ENCODE results near the gene SCARF1. TPM values are rescaled to one million over a fixed set of nuclear protein-coding genes. Genes with fewer than 3 reads are reported as not detected.

SCARF1 gene
- polyA plus RNA-seq, 3 donors = 5.2 to 23.4 (median 6.3) TPM

- Mint-ChIP-seq H3K27me3 (ENCODE audit: low read depth in 3 of 3) (peaks cover 0 to 1% (median 1%) of the 10 kb centered on the region in 3 donors), H3K36me3 (peaks cover 45 to 51% of the 10 kb centered on the region in 2 donors), H3K4me1 (peaks cover 17% of the 10 kb centered on the region), H3K27ac (peak overlapping the region; percentile 89 to 96 (median 94)), H3K9me3 (peaks cover 0 to 2% (median 0%) of the 10 kb centered on the region in 7 donors), H3K4me3 (peak overlapping the region; percentile 95 to 96)
- Histone ChIP-seq H3K27me3 (ENCODE audit: control insufficient read depth in 2 of 2, insufficient read depth in 2 of 2, low read length in 2 of 2) (no peaks in the 10 kb centered on the region), H3K79me2 (ENCODE audit: insufficient read depth, low read length) (peaks cover 52% of the 10 kb centered on the region), H3K9ac (ENCODE audit: insufficient read depth, low read length, poor library complexity, severe bottlenecking) (peak overlapping the region; percentile 93), H3K4me2 (replicated peaks; ENCODE audit: extremely low read depth, low read length, poor library complexity, severe bottlenecking) (peak overlapping the region; percentile 95), H3K36me3 (replicated peaks in 1 of 2; ENCODE audit: control insufficient read depth in 1 of 2, insufficient read depth in 2 of 2, low read length in 2 of 2) (peaks cover 44 to 51% of the 10 kb centered on the region in 2 donors), H3K27ac (ENCODE audit: low read depth in 1 of 2, low read length in 2 of 2) (peak overlapping the region; percentile 79 to 89), H3K4me3 (replicated peaks in 1 of 3; ENCODE audit: low read depth in 2 of 3, low read length in 3 of 3) (peak overlapping the region; percentile 64 to 99 (median 94)), H4K20me1 (ENCODE audit: insufficient read depth, low read length) (peaks cover 58% of the 10 kb centered on the region), H3K9me3 (replicated peaks in 1 of 2; ENCODE audit: control insufficient read depth in 1 of 2, insufficient read depth in 1 of 2, low read length in 2 of 2) (no peaks in the 10 kb centered on the region), H2AFZ (ENCODE audit: insufficient read depth, low read depth, low read length, poor library complexity, severe bottlenecking) (no peak overlapping the region), H3K4me1 (ENCODE audit: control insufficient read depth in 1 of 2, insufficient read depth in 2 of 2, low read length in 2 of 2) (peaks cover 15 to 18% of the 10 kb centered on the region in 2 donors)
- intact Hi-C loops (cut with micrococcal nuclease) = loop anchor here in 1 of 2 donors (5.0 kb wide), 1 partner anchor 34 kb away; no protein-coding TSS in a partner anchor
- TF ChIP-seq, protein P1, sequence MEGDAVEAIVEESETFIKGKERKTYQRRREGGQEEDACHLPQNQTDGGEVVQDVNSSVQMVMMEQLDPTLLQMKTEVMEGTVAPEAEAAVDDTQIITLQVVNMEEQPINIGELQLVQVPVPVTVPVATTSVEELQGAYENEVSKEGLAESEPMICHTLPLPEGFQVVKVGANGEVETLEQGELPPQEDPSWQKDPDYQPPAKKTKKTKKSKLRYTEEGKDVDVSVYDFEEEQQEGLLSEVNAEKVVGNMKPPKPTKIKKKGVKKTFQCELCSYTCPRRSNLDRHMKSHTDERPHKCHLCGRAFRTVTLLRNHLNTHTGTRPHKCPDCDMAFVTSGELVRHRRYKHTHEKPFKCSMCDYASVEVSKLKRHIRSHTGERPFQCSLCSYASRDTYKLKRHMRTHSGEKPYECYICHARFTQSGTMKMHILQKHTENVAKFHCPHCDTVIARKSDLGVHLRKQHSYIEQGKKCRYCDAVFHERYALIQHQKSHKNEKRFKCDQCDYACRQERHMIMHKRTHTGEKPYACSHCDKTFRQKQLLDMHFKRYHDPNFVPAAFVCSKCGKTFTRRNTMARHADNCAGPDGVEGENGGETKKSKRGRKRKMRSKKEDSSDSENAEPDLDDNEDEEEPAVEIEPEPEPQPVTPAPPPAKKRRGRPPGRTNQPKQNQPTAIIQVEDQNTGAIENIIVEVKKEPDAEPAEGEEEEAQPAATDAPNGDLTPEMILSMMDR (IDR thresholded peaks at IDR 0.05) = no peak
- WGBS (ENCODE audit: insufficient coverage) = 17% methylated on average over 1 of the region's 5 CpGs
- peak; percentile 18 to 47 (median 43) for DNase-seq
Measured at GRCh38 chr17:1683459-1683858, 37.9 kb upstream of the SCARF1 start.

GRCh38 chr17:1676401-1676800 lies 30.9 kb upstream of the SCARF1 start:
- Histone ChIP-seq H3K4me2 (replicated peaks; ENCODE audit: extremely low read depth, low read length, poor library complexity, severe bottlenecking) (no peak overlapping the region), H3K9me3 (replicated peaks in 1 of 2; ENCODE audit: control insufficient read depth in 1 of 2, insufficient read depth in 1 of 2, low read length in 2 of 2) (no peaks in the 10 kb centered on the region), H3K27me3 (ENCODE audit: control insufficient read depth in 2 of 2, insufficient read depth in 2 of 2, low read length in 2 of 2) (no peaks in the 10 kb centered on the region), H3K4me1 (ENCODE audit: control insufficient read depth in 1 of 2, insufficient read depth in 2 of 2, low read length in 2 of 2) (no peaks in the 10 kb centered on the region), H4K20me1 (ENCODE audit: insufficient read depth, low read length) (peaks cover 91% of the 10 kb centered on the region), H3K9ac (ENCODE audit: insufficient read depth, low read length, poor library complexity, severe bottlenecking) (no peak overlapping the region), H3K36me3 (replicated peaks in 1 of 2; ENCODE audit: control insufficient read depth in 1 of 2, insufficient read depth in 2 of 2, low read length in 2 of 2) (peaks cover 97 to 99% of the 10 kb centered on the region in 2 donors), H3K4me3 (replicated peaks in 1 of 3; ENCODE audit: low read depth in 2 of 3, low read length in 3 of 3) (no peak overlapping the region), H3K27ac (ENCODE audit: low read depth in 1 of 2, low read length in 2 of 2) (no peak overlapping the region), H2AFZ (ENCODE audit: insufficient read depth, low read depth, low read length, poor library complexity, severe bottlenecking) (no peak overlapping the region), H3K79me2 (ENCODE audit: insufficient read depth, low read length) (peaks cover 21% of the 10 kb centered on the region)
- peak overlapping the region in 3 of 7 donors; percentile 28 to 57 (median 54) for H3K27ac Mint-ChIP-seq
- H3K4me3 Mint-ChIP-seq = no peak overlapping the region
- peaks cover 94 to 98% of the 10 kb centered on the region in 2 donors for H3K36me3 Mint-ChIP-seq
- H3K9me3 Mint-ChIP-seq = peaks cover 0 to 2% (median 0%) of the 10 kb centered on the region in 7 donors
- WGBS (ENCODE audit: insufficient coverage) = 98% methylated on average over 12 of the region's 13 CpGs
- TF ChIP-seq, protein P1 (IDR thresholded peaks at IDR 0.05) = no peak
- intact Hi-C loops (cut with micrococcal nuclease) = loop anchor here in 1 of 2 donors (10.0 kb wide), 1 partner anchor 108 kb away; no protein-coding TSS in a partner anchor
- H3K27me3 Mint-ChIP-seq (ENCODE audit: low read depth in 3 of 3) = no peaks in the 10 kb centered on the region
- H3K4me1 Mint-ChIP-seq = no peaks in the 10 kb centered on the region
- no peak for DNase-seq

Measured in CD14-positive monocyte (primary cell).